Cardiac fibroblast (primary cell): ENCODE measurements around the gene CSAG3.
"Not testable (repeated sequence)": the region's sequence is repeated elsewhere in the genome, so short reads cannot be mapped to it uniquely, and the experiment has no call there.

Experiments
- DNase-seq, 2 donors: peaks; one replicate each; pipeline versions ENCODE4 v3.0.0 to v3.0.0-alpha.2; 2010; ENCODE audit warnings: low read depth in 2 of 2
- H3K4me3 ChIP-seq, 2 donors: replicated peaks in 1 of 2; 1 replicate in 1 of 2; 2 replicates in 1 of 2; pipeline ENCODE4 v1.5.1; 2011; ENCODE audit warnings: low read depth in 2 of 2, low read length in 2 of 2, mild to moderate bottlenecking in 2 of 2, moderate library complexity in 1 of 2
- CTCF ChIP-seq: IDR thresholded peaks from one replicate; pipeline ENCODE4 v1.5.1; 2011; ENCODE audit warnings: low read depth, mild to moderate bottlenecking, low read length, inconsistent platforms

CSAG3 gene

GRCh38 chrX:152758918-152759317 is at the start of gene CSAG3:
CSAG3 (plus strand) TSS chrX:152759218.
- DNase-seq, H3K4me3 ChIP-seq: not testable (repeated sequence)

- DNase-seq, H3K4me3 ChIP-seq: not testable (repeated sequence)
These were observed 45.8 kb upstream of the CSAG3 start for GRCh38 chrX:152713195-152713594.

- DNase-seq, result not testable (repeated sequence)
These were observed 44.9 kb upstream of the CSAG3 start, which contains the start of gene MAGEA2B for GRCh38 chrX:152713815-152714787. MAGEA2B (plus strand) TSS chrX:152714628; CDS start chrX:152717107, 2,479 bp downstream.

GRCh38 chrX:152725409-152725808 is 33.6 kb upstream of the CSAG3 start:
- no peak for TF ChIP-seq CTCF
- DNase-seq, result no peak
- H3K4me3 ChIP-seq, result no peak overlapping the region

More at GRCh38 chrX:152713815-152714787, 44.9 kb upstream of the CSAG3 start, which contains the start of gene MAGEA2B:
- H3K4me3 ChIP-seq, result not testable (repeated sequence)

GRCh38 chrX:152733261-152733975 is 25.6 kb upstream of the CSAG3 start, which contains the start of the genes CSAG1 and MAGEA12:
CSAG1 (minus strand) TSS chrX:152733721; CDS start chrX:152732460, 1,261 bp downstream.
MAGEA12 (plus strand) TSS chrX:152733757; CDS start chrX:152736162, 2,405 bp downstream.
- H3K4me3 ChIP-seq, result no peak within 1 kb of the TSS
- no peak for TF ChIP-seq CTCF

GRCh38 chrX:152734143-152734858 is 24.7 kb upstream of the CSAG3 start:
- DNase-seq, H3K4me3 ChIP-seq: not testable (repeated sequence)

More at GRCh38 chrX:152733261-152733975, 25.6 kb upstream of the CSAG3 start, which contains the start of the genes CSAG1 and MAGEA12:
- DNase-seq, result no peak

GRCh38 chrX:152735101-152735500 is 23.9 kb upstream of the CSAG3 start:
- no peak for TF ChIP-seq CTCF
- H3K4me3 ChIP-seq, result no peak overlapping the region
- DNase-seq, result no peak

GRCh38 chrX:152735860-152736511 is 23.0 kb upstream of the CSAG3 start:
- H3K4me3 ChIP-seq, result no peak overlapping the region
- DNase-seq, result no peak
- no peak for TF ChIP-seq CTCF

- H3K4me3 ChIP-seq, DNase-seq: not testable (repeated sequence)
These were observed 22.5 kb upstream of the CSAG3 start for GRCh38 chrX:152736528-152736927.
